ENCODE data around the gene TCERG1.

- TF ChIP-seq GATA2 (IDR thresholded peaks at IDR 0.05; ENCODE audit: low read depth, low read length) (no peak), GATA3 (IDR thresholded peaks at IDR 0.05; ENCODE audit: low read depth, low read length) (no peak)
Measured at GRCh38 chr5:146463446-146463845, 16.3 kb downstream of the TCERG1 start.
